ENCODE data around the gene MAPK1. TPM values are rescaled to one million over a fixed set of nuclear protein-coding genes. Genes with fewer than 3 reads are reported as not detected.
"Not testable (repeated sequence)": the region's sequence is repeated elsewhere in the genome, so short reads cannot be mapped to it uniquely, and the experiment has no call there.

MAPK1 gene
- total and polyA plus RNA-seq, 5 donors, result 14.8 to 126 (median 123) TPM

DNA sequence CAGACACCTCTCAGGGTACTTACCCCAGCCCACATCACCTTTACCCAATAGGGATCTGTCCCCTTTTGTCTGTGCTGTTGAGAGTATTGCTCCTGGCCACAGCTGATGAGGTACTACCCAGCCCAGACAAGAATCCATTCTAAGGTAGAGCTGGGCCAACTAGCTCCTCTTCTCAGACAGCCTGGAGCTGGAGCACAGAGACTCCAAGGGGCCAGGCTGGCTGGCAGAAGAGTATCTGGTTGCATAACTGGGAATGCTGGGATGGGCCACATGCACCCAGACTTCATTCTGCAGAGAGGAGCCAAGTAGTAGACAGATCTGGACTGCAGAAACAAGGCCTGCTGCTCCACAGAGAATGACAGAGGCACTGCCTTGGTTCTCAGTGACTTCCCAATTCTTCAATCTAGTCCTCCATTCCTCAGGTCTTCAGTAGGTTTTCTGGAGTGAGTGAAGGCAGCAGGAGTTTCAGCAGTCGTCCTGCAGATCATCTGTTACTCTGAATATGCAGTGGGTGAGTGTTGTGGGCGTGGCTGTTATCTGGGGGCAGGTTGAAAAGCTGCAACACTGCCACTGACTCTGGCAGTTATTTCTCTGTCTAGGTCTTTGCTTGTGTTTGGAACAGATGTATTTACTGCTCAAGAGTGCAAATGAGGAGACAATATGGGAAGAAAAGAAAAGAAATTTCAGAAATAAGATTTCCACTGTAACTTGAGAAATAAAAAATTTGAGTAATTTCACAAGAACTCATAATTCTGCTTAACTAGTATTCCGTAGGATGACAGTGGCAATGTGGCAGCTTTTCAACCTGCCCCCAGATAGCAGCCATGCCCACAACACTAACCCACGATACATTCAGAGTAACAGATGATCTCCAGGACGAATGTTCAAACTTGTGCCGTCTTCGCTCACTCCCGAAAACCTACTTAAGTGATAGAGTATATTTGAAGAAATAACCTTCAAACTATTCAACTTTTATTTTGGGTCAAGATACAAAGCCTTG is 34.9 kb downstream of the MAPK1 start:
- WGBS, result 67% methylated on average over 8 of the region's 8 CpGs
- peak; percentile 44 to 78 for ATAC-seq
- peak in 1 of 3 donors; percentile 70 for DNase-seq
- intact Hi-C loops (cut with DNase I), result no loop called here
- Histone ChIP-seq H3K9me3 (ENCODE audit: control insufficient read depth, low read length) (no peaks in the 10 kb centered on the region), H3K27ac (ENCODE audit: low read length) (peak overlapping the region; percentile 29), H3K27me3 (ENCODE audit: control insufficient read depth, insufficient read depth) (no peaks in the 10 kb centered on the region), H3K4me3 (ENCODE audit: low read length) (no peak overlapping the region), H3K4me1 (ENCODE audit: control insufficient read depth, insufficient read depth, low read length) (peaks cover 23% of the 10 kb centered on the region)

DNA sequence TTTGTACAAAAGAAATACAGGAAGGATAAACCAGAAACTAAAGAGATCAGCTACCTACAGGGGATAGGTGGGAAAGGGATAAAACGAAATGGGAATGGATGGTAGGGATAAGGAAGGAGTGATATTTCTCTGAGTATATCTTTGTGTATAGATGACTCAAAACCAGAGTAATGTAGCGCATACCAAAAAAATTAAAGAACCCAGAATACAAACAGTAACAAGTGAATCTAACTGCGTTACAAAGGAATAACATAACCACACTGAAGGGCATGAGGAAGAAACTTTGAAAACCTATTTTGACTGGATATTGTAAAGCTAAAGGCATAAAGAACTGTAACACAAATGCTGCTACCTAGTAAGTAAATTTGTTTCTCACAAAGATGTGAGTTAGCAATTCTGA is 37.9 kb downstream of the MAPK1 start:
- H3K4me1 ChIP-seq (ENCODE audit: control insufficient read depth, insufficient read depth, low read length), result peaks cover 13% of the 10 kb centered on the region
- 87% methylated on average over 3 of the region's 3 CpGs for WGBS
- H3K27ac ChIP-seq (ENCODE audit: low read length), result no peak overlapping the region
- no peaks in the 10 kb centered on the region for H3K27me3 ChIP-seq (ENCODE audit: control insufficient read depth, insufficient read depth)
- H3K4me3 ChIP-seq (ENCODE audit: low read length), result no peak overlapping the region
- ATAC-seq (no peak), DNase-seq (no peak)
- no peaks in the 10 kb centered on the region for H3K9me3 ChIP-seq (ENCODE audit: control insufficient read depth, low read length)
- intact Hi-C loops (cut with DNase I), result no loop called here

DNA sequence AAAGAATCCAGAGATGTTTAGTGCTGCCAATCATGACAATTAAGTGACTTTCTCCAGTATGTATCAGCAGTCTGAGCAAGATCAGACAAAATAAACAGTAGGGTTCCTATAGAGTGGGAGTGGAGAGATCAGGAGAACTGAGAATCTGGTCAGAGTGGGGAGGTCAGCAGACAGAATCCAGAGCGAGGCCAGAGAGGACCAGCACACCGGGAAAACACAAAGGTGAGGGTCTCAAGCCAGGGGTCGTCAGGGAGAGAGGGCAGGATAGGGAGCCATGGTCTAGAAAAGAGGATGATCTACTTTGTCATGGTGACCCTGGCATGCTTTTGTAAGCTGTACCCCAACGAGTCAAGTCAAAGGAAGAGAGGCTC is 39.2 kb downstream of the MAPK1 start:
- 79% methylated on average over 4 of the region's 4 CpGs for WGBS
- no peak for ATAC-seq
- Histone ChIP-seq H3K9me3 (ENCODE audit: control insufficient read depth, low read length) (no peaks in the 10 kb centered on the region), H3K4me3 (ENCODE audit: low read length) (no peak overlapping the region), H3K27me3 (ENCODE audit: control insufficient read depth, insufficient read depth) (no peaks in the 10 kb centered on the region), H3K27ac (ENCODE audit: low read length) (no peak overlapping the region), H3K4me1 (ENCODE audit: control insufficient read depth, insufficient read depth, low read length) (peaks cover 15% of the 10 kb centered on the region)
- DNase-seq, result no peak
- intact Hi-C loops (cut with DNase I), result no loop called here

DNA sequence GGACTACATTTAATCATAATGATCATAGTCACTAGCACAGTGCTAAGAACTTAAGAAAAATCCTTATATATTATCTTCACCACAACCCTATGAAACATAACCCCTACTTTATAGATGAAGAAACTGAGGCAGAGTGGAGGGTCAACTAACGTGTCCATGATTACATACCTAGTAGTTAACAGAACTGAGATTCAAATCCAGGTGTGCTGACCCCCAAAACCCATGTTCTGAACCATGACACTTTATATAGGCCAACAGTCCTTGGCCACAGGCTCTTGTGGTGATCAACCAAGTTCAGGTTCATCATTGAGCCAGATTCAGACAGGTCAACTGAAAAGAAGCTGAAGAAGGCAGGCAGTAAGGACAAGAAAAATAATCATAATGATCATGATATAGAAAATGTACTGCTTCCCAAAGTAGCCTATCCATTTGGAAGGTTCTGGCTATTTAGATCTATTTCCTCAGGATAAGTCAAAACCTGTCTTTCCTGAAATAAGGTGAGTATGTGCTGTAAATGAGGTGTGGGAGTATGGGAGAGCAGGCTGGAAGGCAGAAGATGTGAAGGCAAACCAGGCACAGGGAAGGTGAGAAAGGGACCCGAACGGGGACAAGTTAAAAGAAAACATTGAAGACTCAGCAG is 39.7 kb downstream of the MAPK1 start:
- intact Hi-C loops (cut with DNase I), result no loop called here
- Histone ChIP-seq H3K27me3 (ENCODE audit: control insufficient read depth, insufficient read depth) (no peaks in the 10 kb centered on the region), H3K27ac (ENCODE audit: low read length) (no peak overlapping the region), H3K9me3 (ENCODE audit: control insufficient read depth, low read length) (no peaks in the 10 kb centered on the region), H3K4me1 (ENCODE audit: control insufficient read depth, insufficient read depth, low read length) (peaks cover 11% of the 10 kb centered on the region), H3K4me3 (ENCODE audit: low read length) (no peak overlapping the region)
- ATAC-seq, result no peak
- DNase-seq, result no peak
- 81% methylated on average over 3 of the region's 3 CpGs for whole genome bisulfite sequencing

DNA sequence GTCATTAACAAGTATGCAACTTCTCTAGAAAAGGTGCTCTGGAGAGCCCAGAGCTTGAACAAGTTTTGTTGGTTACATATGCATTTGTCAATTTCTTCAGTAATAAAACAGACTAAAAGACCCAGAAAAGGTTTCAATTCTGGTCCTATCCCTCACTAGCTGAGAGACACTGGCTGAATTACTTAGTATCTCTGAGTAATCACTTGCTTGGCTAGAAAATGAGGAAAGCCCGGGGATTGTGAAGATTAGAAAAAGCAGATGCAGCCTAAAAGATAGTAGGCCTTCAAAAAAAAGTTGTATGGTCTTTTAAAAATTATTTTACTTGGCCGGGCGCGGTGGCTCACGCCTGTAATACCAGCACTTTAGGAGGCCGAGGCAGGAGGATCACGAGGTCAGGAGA is 41.2 kb downstream of the MAPK1 start:
- intact Hi-C loops (cut with DNase I), result no loop called here
- WGBS, result 85% methylated on average over 7 of the region's 7 CpGs
- peaks cover 6% of the 10 kb centered on the region for H3K4me1 ChIP-seq (ENCODE audit: control insufficient read depth, insufficient read depth, low read length)

DNA sequence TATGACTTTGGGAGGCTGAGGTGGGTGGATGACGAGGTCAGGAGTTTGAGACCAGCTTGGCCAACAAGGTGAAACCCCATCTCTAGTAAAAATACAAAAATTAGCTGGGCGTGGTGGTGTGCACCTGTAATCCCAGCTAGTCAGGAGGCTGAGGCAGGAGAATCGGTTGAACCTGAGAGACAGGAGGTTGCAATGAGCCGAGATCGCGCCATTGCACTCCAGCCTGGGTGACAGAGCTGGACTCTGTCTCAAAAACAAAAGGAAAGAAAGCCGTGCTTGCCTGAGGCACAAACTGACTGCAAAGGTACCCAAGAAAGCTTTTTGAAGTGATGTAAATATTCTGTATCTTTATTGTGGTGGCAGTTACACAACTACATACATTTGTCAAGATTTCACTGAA is 42.5 kb downstream of the MAPK1 start:
- H3K4me1 ChIP-seq (ENCODE audit: control insufficient read depth, insufficient read depth, low read length); H3K27me3 ChIP-seq (ENCODE audit: control insufficient read depth, insufficient read depth); H3K27ac ChIP-seq (ENCODE audit: low read length); H3K9me3 ChIP-seq (ENCODE audit: control insufficient read depth, low read length); ATAC-seq; H3K4me3 ChIP-seq (ENCODE audit: low read length); intact Hi-C loops (cut with DNase I); DNase-seq: not testable (repeated sequence)
- WGBS, result 96% methylated on average over 7 of the region's 7 CpGs

More for the DNA sequence above, 41.2 kb downstream of the MAPK1 start:
- ATAC-seq, result no peak
- no peak overlapping the region for H3K4me3 ChIP-seq (ENCODE audit: low read length)
- H3K27me3 ChIP-seq (ENCODE audit: control insufficient read depth, insufficient read depth), result no peaks in the 10 kb centered on the region
- H3K27ac ChIP-seq (ENCODE audit: low read length), result no peak overlapping the region
- H3K9me3 ChIP-seq (ENCODE audit: control insufficient read depth, low read length), result no peaks in the 10 kb centered on the region
- DNase-seq, result no peak

DNA sequence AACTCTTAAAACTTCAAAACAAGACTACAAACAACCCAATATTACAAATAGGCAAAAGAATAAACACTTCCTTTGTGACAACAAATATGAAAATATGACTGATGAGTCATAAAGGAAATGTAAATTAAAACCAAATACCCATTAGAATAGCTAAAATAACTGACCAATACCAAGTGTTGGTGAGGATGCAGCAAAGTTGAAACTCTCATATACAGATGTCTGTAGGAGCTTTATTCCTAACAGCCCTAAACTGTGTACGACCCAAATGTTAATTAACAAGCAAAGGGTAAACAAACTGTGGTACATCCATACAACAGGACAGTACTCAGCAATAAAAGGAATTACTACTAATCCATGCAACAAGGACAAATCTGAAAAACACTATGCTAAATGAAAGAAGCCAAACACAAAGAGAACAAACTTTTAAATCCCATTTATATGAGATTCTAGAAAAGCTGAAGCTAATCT is 43.0 kb downstream of the MAPK1 start:
- intact Hi-C loops (cut with DNase I), result no loop called here
- H3K27me3 ChIP-seq (ENCODE audit: control insufficient read depth, insufficient read depth), result no peaks in the 10 kb centered on the region
- no peak overlapping the region for H3K4me3 ChIP-seq (ENCODE audit: low read length)
- H3K4me1 ChIP-seq (ENCODE audit: control insufficient read depth, insufficient read depth, low read length), result peaks cover 6% of the 10 kb centered on the region
- no peaks in the 10 kb centered on the region for H3K9me3 ChIP-seq (ENCODE audit: control insufficient read depth, low read length)
- ATAC-seq, result no peak
- DNase-seq, result no peak
- H3K27ac ChIP-seq (ENCODE audit: low read length), result no peak overlapping the region
- WGBS, result 83% methylated on average over 1 of the region's 1 CpG

DNA sequence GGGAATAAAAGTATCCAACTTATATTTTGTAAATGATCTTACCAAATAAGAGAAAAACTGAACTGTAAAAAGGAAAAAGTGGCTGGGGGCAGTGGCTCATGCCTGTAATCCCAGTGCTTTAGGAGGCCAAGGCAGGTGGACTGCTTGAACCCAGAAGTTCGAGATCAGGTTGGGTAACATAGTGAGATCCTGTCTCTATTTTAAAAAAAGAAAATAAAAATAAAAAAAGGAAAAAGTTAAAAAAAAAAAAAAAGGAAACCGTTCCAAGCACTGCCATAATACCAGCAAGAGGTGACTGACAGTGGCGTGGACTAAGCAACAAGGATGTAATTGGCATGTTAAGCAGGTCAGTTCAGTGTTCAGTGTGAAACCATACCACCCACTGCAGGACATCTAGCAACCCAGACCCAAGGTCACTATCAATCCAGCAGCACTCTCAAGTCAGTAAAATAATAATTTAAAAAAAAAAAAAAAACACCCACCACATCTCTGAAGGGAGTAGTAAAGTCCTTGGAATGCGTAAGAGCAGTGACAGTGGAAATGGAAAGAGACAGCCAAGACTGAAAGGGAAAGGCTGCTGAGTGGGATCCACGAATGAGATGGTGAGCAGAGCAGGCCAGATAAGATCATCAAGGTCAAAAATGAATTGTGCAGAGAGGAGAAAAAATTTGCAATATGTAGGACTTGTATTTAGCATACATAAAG is 43.6 kb downstream of the MAPK1 start:
- Histone ChIP-seq H3K27me3 (ENCODE audit: control insufficient read depth, insufficient read depth) (no peaks in the 10 kb centered on the region), H3K4me3 (ENCODE audit: low read length) (no peak overlapping the region), H3K4me1 (ENCODE audit: control insufficient read depth, insufficient read depth, low read length) (peaks cover 7% of the 10 kb centered on the region), H3K9me3 (ENCODE audit: control insufficient read depth, low read length) (no peaks in the 10 kb centered on the region), H3K27ac (ENCODE audit: low read length) (no peak overlapping the region)
- WGBS, result 65% methylated on average over 5 of the region's 5 CpGs
- peak; percentile 47 to 50 for ATAC-seq
- DNase-seq, result no peak
- intact Hi-C loops (cut with DNase I), result no loop called here

DNA sequence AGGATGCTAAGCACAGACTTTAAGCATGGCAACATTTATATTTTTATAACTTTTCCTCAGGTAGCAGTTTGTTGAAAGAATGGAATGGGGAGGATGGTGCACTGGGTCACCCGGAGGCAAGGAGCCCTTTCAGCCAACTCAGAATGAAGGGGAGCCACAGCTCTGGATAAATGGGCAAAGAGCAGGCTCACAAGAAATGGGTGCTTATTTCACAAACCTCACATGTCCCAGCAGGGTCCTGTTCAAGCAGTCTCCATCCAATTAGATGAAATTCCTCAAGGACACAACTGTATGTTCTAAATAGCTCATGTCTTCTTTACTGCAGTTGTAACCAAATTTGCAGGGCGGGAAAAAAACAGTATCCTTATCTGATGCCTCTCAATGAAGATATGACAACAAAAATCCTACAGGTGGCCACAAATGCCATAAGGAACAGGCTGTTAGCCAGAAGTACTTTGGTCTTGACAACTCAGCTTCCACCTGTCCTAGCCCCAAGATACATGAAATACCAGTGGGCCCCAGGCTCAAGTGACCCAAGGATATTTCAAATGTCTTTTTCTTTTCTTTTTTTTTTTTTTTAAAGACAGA is 48.2 kb downstream of the MAPK1 start:
- Histone ChIP-seq H3K4me3 (ENCODE audit: low read length) (no peak overlapping the region), H3K4me1 (ENCODE audit: control insufficient read depth, insufficient read depth, low read length) (peaks cover 18% of the 10 kb centered on the region), H3K9me3 (ENCODE audit: control insufficient read depth, low read length) (no peaks in the 10 kb centered on the region), H3K27ac (ENCODE audit: low read length) (no peak overlapping the region), H3K27me3 (ENCODE audit: control insufficient read depth, insufficient read depth) (no peaks in the 10 kb centered on the region)
- WGBS, result 91% methylated on average over 2 of the region's 2 CpGs
- no peak for DNase-seq
- intact Hi-C loops (cut with DNase I), result loop anchor here in 1 of 4 donors (10.0 kb wide), 1 partner anchor 46 kb away; the partner anchor contains the start of gene MAPK1
- no peak for ATAC-seq

DNA sequence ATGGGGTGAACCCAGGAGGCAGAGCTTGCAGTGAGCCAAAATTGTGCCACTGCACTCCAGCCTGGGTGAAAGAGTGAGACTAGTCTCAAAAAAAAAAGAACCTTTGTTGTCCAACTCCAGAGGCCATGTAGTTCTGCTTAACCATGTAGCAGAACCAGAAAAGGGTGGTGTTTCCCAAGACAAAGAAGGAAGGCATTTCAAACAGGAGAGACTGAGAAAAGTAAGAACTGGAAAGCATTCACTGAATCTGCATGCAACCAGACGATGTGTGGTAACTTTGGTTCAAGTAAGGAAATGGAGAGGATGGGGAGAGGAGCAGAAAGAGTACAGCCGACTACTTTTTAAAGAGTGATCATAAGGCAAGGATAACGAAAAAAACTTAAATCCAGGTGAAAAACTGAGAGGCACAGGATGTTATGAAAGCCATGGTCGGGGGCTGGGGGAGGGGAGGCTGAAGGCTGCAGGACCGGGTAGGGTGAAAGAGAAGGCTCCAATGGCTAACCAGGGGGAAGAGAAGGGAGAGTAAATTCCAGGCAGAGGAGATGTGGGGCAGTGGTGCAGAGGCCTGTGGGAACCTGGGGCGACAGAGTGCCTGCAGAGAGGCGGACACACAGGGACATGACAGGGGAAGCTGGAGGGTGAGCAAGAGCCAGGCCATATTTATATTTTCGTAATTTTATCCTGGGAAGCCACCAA is 48.8 kb downstream of the MAPK1 start:
- intact Hi-C loops (cut with DNase I), result loop anchor here in 1 of 4 donors (10.0 kb wide), 1 partner anchor 46 kb away; the partner anchor contains the start of gene MAPK1
- peaks cover 17% of the 10 kb centered on the region for H3K4me1 ChIP-seq (ENCODE audit: control insufficient read depth, insufficient read depth, low read length)
- 73% methylated on average over 8 of the region's 8 CpGs for WGBS

More for the DNA sequence above, 48.8 kb downstream of the MAPK1 start:
- Histone ChIP-seq H3K27ac (ENCODE audit: low read length) (no peak overlapping the region), H3K27me3 (ENCODE audit: control insufficient read depth, insufficient read depth) (no peaks in the 10 kb centered on the region), H3K9me3 (ENCODE audit: control insufficient read depth, low read length) (no peaks in the 10 kb centered on the region), H3K4me3 (ENCODE audit: low read length) (no peak overlapping the region)
- ATAC-seq (no peak), DNase-seq (no peak)

Measured in right cardiac atrium (tissue), 5 donors.